HG03097 (cell line): ENCODE data around the gene ROR2.
"Not testable (repeated sequence)": the region's sequence is repeated elsewhere in the genome, so short reads cannot be mapped to it uniquely, and the experiment has no call there.

Source experiments
- ATAC-seq: cut with Tn5 transposase; IDR thresholded peaks from one replicate; pipeline ENCODE4 v1.9.1; 2021; ENCODE audit not compliant: unreplicated experiment, low FRiP score

ROR2 gene

DNA sequence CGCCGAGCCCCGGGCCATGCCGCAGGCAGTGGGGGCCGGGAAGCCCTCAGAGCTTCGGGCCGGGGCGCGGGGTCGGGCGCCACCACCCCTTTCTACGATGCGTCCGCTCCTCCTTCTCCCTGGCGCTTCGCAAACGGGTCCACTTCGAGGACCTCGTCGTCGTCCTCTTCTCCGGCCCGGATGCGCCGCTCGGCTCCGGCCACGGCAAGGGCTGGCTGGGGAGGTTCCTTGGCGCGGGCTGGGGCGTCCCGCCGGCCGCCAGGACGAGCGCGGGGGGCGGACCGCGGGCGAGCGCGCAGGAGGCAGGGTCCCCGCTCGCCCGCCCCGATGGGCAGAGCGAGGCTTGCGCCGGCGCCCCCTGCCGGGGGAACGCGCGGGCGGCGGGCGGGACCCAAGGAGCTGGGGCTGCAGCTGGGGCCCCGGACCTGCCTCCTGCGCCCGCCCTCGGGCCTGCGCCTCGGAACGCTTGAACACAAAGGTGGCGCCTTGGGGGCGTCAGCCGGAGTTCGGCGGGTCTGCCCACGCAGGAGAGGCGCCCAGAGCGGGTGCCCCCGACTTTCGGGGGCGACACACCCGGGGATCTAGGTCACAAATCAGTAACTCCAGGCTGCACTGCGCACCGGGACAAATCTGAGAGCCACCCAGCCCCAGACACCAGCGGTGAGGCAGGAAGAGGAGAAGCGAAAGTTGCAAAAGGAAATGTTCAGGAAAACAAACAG, at the start of gene ROR2:
Gene ROR2, minus strand, starts transcription at position 283 of the 719 bp plus-strand sequence.
- no peak for ATAC-seq

DNA sequence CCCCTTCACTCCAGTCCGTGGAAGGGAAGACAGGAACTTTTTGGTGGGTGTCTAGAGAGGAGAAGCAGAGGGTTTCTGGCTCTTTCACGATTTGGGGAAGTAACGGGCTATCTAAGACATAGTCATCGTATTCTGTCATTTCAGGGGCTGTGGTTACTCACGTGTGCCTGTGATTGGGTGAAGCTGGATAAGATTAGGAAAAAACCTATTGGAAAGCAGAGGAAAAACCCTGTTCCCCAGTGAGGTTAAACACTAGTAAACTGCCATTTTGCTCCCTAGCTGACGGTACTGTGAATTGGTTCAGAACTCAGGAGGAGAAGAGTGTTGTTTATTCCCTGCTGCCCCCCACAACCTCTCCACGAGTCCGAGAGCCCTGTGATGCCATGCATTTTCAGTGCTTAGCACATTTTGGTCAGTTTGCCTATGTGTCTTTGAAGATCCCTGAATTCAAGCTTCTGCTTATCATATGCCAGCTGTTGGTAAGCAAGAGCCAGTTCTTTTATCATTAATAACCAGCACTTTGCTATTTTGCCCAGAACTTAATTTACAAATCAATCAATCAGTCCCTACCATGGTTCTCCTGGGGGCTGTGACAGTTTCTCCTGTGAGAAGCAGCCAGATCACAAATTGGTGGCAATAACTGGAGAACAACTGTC, 45.1 kb upstream of the ROR2 start:
- ATAC-seq: no peak

- ATAC-seq: no peak
Measured at GRCh38 chr9:91994422-91994821, 44.4 kb upstream of the ROR2 start.

- no peak for ATAC-seq
Measured at GRCh38 chr9:91992461-91993041, 42.5 kb upstream of the ROR2 start.

DNA sequence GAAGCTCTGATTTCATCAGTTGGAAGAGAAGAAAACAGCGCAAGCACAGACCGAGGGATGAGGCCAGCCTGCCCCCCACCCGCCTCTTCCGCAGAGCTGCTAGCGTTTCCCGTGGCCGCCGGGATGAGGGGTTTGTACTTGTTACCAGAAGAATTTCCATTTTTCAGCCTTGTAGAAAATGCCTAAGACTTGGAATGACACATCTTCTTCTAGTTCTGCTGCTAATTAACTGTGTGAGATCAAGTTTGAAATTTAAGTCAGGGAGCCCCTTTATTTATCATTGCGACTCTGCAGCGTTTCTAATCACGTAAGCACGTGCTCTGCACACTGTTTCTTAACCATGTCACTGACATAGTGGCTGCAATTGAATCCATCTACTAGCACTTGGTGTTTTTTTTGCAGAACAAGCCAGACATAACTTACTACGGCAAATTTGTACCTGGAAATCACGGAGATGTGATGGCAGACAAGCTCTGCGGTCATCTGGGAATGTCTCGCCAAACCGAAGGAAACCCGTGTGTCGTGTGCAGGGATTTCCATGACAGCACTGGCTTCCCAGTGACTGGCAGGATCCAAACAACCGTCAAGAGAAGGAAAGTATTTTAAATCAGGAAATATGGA, 41.8 kb upstream of the ROR2 start:
- ATAC-seq: no peak

- ATAC-seq: no peak
Measured at GRCh38 chr9:91986248-91986647, 36.2 kb upstream of the ROR2 start.

- no peak for ATAC-seq
Measured at GRCh38 chr9:91985692-91986091, 35.7 kb upstream of the ROR2 start.

DNA sequence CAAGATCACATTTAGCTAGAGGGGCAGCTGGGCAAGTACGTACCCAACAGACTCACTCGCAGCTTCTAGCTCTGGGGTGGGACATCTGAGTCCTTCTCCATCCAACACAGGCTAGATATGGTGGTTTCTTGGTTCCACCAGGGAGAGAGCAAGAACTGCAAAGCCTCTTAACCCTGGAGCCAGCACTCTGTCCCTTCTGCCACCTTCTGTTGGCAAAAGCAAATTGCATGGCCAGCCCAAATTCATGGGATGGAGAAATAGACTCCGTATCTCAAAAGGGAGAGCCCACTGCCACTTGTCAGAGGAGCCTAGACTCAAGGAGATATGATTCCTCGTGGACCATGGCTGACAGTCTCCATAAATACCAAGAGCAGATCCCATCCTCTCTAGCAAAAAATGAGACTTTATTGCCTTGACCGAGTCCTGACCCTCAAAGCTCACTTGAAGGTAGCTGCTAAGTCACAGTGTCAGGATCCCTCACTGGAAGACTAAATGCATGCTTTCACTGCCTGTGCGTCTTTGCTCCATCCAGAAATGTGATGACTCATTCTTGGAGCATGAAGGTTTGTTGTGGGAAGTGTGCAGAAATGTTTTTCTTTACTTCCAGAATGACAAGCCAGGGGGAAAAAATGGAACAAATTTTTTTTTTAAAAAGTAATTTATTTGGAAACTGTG, 28.8 kb upstream of the ROR2 start:
- ATAC-seq: no peak

DNA sequence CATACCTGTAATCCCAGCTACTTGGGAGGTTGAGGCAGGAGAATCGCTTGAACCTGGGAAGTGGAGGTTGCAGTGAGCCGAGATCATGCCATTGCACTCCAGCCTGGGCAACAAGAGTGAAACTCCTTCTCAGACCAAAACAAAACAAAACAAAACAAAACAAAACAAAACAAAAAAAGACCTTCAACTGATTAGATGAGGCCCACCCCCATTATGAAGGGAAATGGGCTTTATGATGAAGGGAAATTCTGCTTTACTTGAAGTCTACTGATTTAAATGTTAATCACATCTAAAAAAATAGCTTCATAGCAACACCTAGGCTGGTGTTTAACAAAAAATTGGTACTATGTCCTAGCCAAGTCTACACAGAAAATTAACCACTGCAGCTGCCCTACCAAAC, 25.2 kb upstream of the ROR2 start:
- ATAC-seq: not testable (repeated sequence)

DNA sequence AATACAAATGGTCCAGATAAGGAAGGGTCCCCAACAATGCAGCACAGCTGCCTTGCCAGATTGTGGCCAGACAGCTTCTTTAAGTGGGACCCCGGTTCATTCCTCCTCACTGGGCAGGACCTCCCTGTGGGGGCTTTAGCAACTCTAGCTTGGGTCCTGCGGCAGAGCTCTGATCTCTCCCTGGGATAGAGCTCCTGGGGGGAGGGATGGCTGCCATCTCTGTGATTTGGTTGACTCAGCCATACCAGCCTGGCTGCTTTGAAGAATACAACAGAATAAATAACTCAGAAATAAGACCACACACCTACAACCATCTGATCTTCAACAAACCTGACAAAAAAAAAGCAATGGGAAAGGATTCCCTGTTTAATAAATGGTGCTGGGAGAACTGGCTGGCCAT, 22.7 kb upstream of the ROR2 start:
- ATAC-seq: no peak

GRCh38 chr9:91972076-91972626, 22.1 kb upstream of the ROR2 start:
- ATAC-seq: no peak

DNA sequence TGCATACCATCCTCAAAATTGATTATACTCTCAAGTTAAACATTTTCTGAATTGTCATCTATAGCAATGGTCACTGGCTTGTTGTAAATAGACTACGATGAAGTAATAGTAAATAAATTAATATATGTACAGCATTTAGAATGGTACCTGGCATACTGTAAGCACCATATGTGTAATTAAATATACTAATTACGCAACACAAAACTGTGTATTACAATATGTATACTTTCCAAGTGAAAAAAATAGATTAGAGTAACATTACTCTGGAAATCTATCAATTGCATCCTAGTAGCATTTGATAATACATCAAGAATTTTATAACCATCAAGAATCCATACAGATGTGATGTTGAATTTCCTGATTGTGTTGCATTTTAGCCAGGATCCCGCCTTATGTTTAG, 17.2 kb upstream of the ROR2 start:
- ATAC-seq: no peak

GRCh38 chr9:91966503-91966902, 16.5 kb upstream of the ROR2 start:
- no peak for ATAC-seq

DNA sequence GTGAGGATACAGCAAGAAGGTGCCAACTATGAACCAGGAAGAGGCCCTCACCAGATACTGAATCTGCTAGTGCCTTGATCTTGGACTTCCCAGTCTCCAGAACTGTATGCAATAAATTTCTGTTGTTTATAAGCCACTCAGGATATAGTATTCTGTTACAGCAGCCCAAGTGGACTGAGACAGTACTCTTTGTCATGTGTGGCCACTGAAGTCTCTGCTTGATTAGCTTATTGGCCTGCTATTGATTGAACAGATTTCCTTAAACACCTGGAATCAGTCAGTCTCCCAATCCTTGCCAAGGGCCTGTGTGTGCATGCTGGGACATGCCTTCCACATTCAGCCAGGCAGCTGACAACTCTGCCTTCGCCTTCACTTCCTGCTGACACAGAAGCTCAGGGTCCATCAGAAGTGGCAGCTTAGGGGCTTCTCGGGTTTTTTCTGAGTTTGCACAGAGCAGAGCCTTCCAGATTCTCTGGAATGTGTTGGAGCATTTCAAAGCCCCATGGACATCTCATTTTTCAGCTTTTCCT, 13.7 kb upstream of the ROR2 start:
- ATAC-seq: no peak

GRCh38 chr9:91960367-91960766, 10.3 kb upstream of the ROR2 start:
- no peak for ATAC-seq

GRCh38 chr9:91958174-91958573, 8.1 kb upstream of the ROR2 start:
- ATAC-seq: no peak

DNA sequence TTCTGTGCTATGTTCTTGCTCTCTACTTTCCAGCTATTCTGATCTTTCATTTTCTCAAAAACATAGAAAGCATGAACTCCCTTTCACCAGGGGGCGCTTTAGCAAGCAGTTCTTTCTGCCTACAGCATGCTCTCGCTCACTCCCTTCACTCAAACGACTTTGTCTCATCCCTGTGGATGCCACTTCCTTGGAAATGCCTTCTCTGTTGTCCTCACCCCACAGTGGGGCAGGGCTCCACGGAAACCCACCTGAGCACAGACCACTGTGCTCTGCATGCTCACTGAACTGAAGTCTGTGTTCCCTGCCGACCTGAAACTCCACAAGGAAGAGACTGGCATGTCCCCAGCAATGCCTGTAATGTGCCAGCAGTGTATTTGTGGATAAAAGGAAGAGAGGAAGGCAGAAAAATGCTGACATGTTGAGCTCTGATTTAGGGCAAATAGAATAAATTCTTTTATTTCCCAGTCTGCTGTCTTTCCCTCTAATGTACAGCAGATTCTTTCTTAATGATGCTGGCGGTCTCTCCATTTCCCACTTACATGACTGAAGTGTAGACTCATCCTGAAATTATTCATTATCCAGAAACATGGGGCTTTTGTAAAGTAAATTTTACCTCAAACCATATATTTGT, 4.9 kb upstream of the ROR2 start:
- no peak for ATAC-seq

GRCh38 chr9:91953718-91954117, 3.7 kb upstream of the ROR2 start:
- ATAC-seq: no peak

- no peak for ATAC-seq
Measured at GRCh38 chr9:91951944-91952520, 2.0 kb upstream of the ROR2 start.
